ENCODE results near the gene DSEL.

DSEL gene

DNA sequence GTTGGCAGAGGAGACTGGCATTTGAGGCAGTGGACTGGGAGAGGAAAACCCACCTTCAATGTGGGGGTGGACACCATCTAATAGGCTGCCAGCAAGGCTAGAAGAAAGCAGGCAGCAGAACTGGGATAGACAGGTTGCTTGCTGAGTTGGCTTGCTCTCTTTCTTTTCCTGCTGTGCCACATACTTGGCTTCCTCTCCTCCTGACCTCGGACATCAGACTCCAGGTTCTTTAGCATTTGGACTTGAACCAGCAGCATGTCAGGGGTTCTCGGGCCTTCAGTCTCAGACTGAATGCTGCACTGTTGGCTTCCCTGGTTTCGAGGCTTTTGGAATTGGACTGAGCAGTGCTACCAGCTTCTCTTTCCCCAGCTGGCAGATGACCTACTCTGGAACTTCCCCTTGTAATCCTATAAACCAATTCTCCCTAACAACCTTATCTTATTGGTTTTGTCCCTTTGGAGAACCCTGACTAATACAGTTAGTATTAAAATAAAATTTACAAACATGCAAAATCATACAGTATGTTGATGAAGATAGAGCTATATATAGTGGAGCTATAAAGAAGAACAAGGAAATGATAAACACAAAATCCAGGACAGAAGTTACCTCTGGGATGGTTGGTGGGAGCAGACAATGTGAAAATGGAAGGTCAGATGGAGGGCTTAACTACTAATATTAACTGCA is 15.9 kb downstream of the DSEL start:
- no peak for DNase-seq

DNA sequence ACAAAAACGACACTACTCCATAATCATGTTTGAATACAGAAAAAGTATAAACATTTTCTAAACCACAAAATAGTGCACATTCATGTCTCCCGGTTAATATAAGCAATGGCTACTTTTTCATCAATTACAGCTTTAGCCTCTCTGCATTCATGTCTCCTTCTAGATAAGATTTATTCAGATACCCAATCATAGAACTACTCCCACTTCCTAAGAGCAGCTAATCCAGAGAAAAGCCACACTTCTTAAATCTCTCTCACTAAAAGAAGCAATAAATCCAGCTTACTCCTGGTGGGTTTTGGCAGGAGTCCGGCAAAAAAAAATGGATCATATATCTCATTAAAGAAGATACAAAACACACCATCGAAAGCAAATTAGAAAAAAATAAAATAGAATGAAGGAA is 20.1 kb downstream of the DSEL start:
- DNase-seq: no peak

DNA sequence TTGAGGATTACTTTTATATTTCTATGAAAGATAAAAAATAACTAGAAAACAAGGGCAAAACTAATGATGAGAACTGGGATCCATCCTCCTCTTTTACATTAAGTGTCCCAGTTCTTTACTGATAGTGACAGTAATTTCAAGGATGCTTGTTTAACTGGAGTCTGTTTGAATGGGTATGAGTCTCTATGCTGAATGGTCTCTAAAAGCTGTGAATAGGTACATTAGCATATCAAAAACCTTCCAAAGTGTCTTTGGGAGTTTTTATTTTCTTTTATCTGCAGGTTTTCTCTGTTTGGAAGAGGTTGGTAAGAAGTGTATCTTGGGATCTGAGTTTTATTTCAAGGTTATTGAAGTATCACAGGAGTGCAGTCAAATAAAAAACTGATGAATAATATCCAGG is 30.0 kb downstream of the DSEL start:
- no peak for DNase-seq

DNA sequence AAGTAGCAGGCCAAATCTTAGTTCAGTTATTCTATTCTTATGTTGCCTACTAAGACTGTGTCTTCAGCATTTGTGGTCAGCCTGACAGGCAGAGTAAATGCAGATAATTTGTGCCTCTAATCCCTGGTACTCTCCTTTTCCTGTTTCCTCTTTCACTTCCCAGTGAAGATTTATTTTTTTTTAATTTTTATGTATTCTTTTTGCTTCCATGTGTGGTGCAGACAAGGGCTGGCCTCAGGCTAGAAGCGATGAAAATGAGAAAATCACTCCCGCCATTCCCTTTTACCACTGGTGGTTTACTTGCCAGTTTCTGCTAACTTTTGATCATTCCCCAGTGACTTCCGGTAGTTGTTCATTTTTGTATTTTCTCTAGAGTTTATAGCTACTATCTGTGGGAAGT is 30.9 kb downstream of the DSEL start:
- no peak for DNase-seq

DNA sequence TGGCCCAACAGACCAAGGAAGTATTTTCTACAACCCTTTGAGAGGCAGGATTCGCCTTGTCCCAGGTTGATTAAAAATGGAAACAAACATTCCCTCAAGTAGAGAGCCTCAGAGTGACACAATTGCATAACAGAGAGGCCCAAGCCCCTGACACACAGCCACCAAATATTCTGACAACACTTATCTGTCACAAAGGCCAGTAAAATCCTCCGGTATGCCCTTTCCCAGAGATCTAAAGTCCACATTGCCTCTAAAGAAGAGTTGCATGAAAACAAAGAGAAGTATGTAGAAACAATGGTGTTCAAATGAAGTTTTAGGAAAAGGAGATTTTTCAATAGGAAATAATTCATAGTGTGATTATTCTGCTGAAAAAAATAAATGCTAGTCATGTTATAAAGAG is 32.1 kb downstream of the DSEL start:
- DNase-seq: no peak

DNA sequence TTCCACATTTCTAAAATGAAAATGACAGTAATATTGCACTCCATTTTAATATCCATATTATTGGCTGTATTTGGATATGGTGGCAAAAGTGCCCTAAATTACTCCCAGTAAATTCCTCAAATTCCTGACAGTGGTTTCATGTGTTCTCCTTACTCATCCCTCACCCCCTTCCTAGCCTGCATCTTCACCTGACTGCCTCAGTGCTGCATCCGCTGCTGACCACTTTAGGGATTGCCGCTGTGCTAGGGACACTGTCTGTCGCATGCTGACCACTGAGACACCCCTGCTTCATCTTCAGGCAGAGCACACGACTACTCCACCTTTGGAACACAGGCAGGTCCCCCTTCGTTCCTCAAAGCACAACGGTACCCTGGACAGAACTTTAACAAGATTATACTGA is 32.6 kb downstream of the DSEL start:
- no peak for DNase-seq

DNA sequence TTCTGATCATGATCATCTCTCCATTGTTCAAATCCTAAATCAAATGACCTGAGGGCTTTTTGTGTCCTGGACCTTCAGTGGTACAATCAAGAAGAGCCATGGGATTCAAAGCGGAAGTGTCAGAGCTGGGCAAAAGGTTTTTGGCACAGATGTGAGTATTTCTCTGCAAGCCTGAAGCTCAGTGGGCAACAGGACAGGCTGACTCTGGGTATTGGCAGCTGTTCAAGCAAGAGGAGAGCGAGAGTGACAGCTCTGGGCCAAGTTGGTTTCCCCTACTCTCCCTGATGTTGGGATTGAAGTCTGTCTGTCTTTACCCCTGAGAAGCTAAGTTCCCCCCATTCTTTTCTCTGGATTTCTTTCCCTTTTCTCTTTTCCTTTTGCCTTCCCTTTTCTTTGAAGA is 33.3 kb downstream of the DSEL start:
- DNase-seq: no peak

DNA sequence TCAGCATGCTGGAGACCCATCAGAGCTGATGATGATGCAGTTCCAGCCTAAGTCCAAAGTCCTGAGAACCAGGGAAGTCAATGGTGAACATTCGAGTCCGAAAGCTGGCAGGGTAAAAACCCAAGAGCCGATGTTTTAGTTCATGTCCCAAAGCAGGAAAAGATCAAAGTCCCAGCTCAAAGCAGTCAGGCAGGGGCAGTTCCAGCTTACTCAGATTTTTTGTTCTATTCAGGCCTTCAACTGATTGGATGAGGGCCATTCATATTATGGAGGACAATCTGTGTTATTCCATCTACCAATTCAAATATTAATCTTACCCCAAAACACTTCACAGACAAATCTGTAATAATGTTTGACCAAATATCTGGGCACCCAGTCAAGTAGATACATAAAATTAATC is 38.3 kb downstream of the DSEL start:
- DNase-seq: no peak

DNA sequence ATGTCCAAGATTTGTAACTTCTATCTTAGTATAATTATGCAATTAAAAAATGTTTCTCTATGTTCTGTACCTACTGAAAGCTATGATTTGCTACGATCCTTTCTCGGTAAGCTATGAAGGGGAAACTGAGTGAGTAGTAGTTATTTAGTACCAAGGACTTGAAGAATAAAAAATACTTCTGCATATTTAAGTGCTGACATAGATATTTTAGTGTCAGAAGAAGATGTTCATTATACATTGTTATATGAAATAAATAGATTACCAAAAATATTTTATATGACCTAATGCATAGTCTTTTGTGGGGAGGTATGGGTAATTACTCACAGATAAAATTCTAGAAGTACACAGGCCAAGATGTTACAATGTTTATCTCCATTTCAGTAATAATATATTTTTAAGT is 39.0 kb downstream of the DSEL start:
- DNase-seq: no peak

DNA sequence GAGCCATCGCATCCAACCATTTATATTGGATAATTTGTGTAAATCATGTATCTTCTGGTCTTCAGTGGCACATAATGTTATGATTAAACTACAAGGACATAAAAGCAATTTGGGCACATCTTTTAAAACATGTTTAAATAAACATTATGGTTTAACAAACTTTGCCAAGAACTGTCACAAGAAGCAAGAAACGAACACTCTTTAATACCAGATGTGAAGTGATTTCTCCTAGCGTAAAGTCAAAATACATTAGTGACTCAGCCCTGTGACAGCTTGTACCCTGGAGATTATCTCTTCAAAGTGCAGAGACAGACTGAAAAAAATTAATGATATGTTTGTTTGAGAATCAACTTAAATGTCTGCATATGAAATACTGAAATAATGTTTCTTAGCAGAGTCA is 39.9 kb downstream of the DSEL start:
- no peak for DNase-seq

DNA sequence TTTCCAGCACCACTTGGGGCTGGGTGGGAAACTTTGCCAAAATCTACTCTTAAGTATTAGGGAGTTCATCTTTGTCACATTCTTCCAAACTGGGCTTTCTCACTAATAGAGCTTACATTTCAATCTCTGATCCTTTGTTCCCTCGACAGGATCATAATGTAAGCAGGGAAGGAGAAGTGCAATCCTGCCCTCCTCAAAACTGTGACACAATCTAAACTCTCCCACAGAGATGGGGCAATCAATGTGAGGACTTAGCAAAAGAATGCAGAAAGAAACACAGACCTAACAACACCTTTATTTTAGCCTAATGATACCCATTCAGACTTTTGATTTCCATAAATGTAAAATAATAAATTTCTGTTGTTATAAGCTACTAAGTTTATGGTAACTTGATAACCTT is 40.8 kb downstream of the DSEL start:
- no peak for DNase-seq

DNA sequence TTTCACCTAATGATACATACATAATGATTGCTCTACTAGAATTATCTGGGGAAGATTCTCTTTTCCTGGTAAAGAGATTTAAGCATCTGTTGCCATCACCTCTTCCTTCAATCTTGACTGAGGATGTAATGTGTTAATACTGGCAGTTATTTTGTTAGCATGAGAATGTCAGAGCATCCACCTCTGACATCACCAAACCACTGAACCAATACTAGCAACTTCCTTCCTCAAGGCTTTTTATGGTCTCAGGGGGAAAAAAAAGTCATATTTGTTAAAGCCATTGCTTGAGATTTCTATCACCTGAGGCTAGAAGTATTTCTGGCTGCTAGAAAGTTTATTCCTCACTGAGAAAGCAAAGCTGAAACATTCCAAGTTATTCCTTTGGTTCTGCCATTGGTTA is 48.5 kb downstream of the DSEL start:
- DNase-seq: no peak

DNA sequence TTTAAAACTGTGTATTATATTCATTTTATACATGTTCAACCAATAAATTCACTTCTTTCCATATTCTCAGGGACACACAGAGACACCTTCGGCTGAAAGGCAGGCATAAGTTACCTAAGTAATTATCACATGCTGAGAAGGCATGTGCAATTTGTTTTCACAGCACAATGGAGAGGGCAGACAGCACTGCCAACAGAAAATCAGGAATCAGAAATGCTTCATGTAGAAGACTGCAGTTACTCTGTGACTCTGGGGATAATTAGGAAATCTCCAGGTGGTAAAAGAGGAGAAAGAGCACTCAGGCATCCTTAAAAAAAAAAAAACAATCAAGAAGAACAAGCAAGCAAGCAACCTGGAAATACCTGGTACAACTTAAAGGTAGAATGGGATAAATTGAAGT is 49.3 kb downstream of the DSEL start:
- no peak for DNase-seq

DNA sequence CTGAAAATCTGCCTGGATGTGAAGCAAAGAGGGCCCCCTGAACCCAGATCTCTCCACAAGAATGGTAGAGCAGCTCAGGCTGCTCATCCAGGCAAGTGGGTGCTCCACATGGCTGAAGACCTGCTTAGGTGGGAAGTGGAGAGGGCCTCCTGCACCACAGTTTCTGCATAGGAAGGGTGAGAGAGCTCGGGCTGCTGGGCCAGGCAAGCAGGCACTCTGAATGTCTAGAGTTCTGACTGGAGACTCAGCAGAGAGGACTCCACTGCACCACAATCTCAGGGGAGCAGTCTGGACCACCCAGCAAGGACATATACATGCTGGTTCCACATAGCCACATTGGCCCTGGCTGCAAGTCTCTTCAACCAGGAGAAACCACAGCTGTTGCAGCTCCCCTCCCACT is 52.0 kb downstream of the DSEL start:
- no peak for DNase-seq

DNA sequence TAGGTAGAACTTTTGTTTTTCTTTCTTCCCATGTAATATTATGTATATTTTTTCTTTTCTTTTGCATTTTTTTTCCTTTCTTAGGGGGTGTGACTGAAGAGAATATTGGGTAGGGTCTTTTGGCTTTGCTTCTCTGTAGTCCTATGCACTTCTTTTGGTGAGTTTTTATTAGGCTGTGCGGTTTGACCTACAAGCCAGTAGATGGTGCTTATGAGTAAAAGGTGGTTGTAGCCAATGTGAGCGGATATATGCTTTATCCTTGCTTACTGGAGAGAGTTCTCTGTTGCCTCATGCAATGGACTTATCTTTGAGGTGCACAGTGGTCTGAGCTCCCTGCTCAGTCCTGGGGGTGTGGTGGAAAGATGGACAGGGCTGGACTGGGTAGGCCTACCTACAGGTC is 52.7 kb downstream of the DSEL start:
- DNase-seq: no peak

DNA sequence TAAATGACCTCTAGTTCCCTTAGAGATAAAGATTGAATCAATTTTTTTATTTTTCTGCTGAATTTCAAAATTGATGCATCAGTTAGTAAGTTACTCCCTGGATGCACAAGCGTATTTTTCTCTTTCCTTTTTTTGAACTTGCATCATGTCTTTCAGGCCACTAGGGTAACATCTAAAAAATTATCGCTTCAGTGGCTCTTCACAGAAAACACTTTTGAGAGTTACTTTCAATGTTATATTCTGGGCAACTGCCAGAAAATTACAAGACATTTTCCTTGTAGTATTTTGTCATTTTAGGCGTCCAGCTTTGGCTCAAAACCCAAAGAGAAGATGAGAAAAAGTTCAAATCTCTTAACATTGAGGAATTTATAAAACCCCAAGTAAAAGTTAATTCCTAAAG is 59.8 kb downstream of the DSEL start:
- DNase-seq: no peak
